Heart right ventricle (tissue), 16 donors: ENCODE measurements around the gene CATSPER3. TPM values are rescaled to one million over a fixed set of nuclear protein-coding genes. Genes with fewer than 3 reads are reported as not detected.

ENCODE experiments used
- ATAC-seq, 8 donors: fragments of 200-7000 bp; cut with Tn5 transposase; one replicate each; pipeline ENCODE4 v1.9.1; 2020; ENCODE audit warnings: mild to moderate bottlenecking in 8 of 8, moderate library complexity in 8 of 8, moderate number of reproducible peaks in 1 of 8
- DNase-seq, 2 donors: peaks; one replicate each; pipeline ENCODE4 v3.0.0-alpha.2; 2020
- H3K27ac ChIP-seq, 10 donors: fragments of 200-600 bp; sonication (generic) in 2 of 10; one replicate each; pipeline versions ENCODE4 v1.5.0 to v1.8.0; 2020 to 2022; ENCODE audit warnings: mild to moderate bottlenecking in 3 of 10
- H3K27me3 ChIP-seq, 7 donors: fragments of 200-600 bp; one replicate each; pipeline ENCODE4 v1.8.0; 2021 to 2022; ENCODE audit warnings: mild to moderate bottlenecking in 2 of 7
- H3K36me3 ChIP-seq, 9 donors: fragments of 200-600 bp; sonication (generic) in 1 of 9; one replicate each; pipeline versions ENCODE4 v1.5.0 to v1.8.0; 2020 to 2022; ENCODE audit warnings: mild to moderate bottlenecking in 2 of 9
- H3K4me1 ChIP-seq, 9 donors: fragments of 200-600 bp; sonication (generic) in 1 of 9; one replicate each; pipeline versions ENCODE4 v1.5.0 to v1.8.0; 2020 to 2022; ENCODE audit warnings: mild to moderate bottlenecking in 4 of 9
- H3K4me3 ChIP-seq, 10 donors: fragments of 200-600 bp; sonication (generic) in 2 of 10; one replicate each; pipeline versions ENCODE4 v1.5.0 to v1.8.0; 2020 to 2022; ENCODE audit warnings: mild to moderate bottlenecking in 7 of 10, moderate library complexity in 2 of 10
- H3K9me3 ChIP-seq, 11 donors: fragments of 200-600 bp in 10 of 11; sonication (generic) in 2 of 11; one replicate each; pipeline versions ENCODE4 v1.5.0 to v1.8.0; 2013 to 2022; ENCODE audit warnings: mild to moderate bottlenecking in 2 of 11, control low read depth in 1 of 11, moderate library complexity in 1 of 11
- CTCF ChIP-seq, 9 donors: fragments of 200-600 bp; sonication (generic) in 2 of 9; IDR thresholded peaks; one replicate each; pipeline versions ENCODE4 v1.5.0 to v1.8.0; 2021 to 2022; ENCODE audit warnings: antibody characterized with exemption in 9 of 9, mild to moderate bottlenecking in 5 of 9, moderate library complexity in 1 of 9
- WGBS, 2 donors: extraction: QIAGEN DNeasy Blood & Tissue Kit; methylation state at CpG; one replicate each; pipeline ENCODE4 v1.1.7; 2013; ENCODE audit warnings: inconsistent platforms in 1 of 2; 5-methylcytosine and 5-hydroxymethylcytosine counted together
- intact Hi-C, 10 donors: fragments of 100-400 bp; cut with DNase I; formaldehyde crosslinking; loops; one replicate each; pipeline versions ENCODE4 v1.11.1 to v1.14.2; 2022
- polyA plus RNA-seq, 2 donors: library from polyadenylated mRNA; stranded (reverse); fragments of 200-250 nt; gene quantifications; one replicate each; pipeline ENCODE4 v1.2.3, GENCODE V29; 2013
- total RNA-seq, 10 donors: library from RNA; stranded (reverse); fragmentation: NEBNext Ultra II Directional in 3 of 10; extraction: Animal tissue kit (Norgen Biotek cat#: 25700) in 3 of 10; gene quantifications; one replicate each; pipeline versions ENCODE4 v1.2.1 to v1.2.4, GENCODE V29; 2021 to 2023
- donor health status: Arrhythmogenic right ventricular cardiomyopathy.
- donor health status: ischemic (EF 13 %, LVEDD 7.1; RV severe dilation, severe dysfunction).
- donor health status: healthy with polysubstance abuse.
- donor health status: DM: no; HTN: yes; CAD: no.
- donor health status: DM: no; HTN: no; CAD: no.
- donor health status: ischemic (EF 25% LVEDD 6.9; RV normal size, moderate dysfunction).
- donor health status: ischemic (EF 25% LVEDD 5.7; RV mildly dilated, moderate dysfunction).
- donor health status: healthy.
- donor health status: DM: yes; HTN: yes; CAD: no.
- donor health status: Ischemic cardiomyopathy.
- donor health status: ischemic (EF 35%, LVEDD 5.7; RV mildly dilated, moderate dysfunction).
- donor health status: nonischemic (EF 11% LVEDD 7.7; RV severe dilation, severe dysfunction).
- donor health status: DM: yes; HTN: yes; CAD: no.
- donor health status: PGD.
- donor health status: ischemic (EF 29% LVEDD 5.4; RV normal size, mild dysfunction).
- donor health status: nonischemic (EF 23%, LVEDD 6.1; RV moderate dilation, normal function).

Gene CATSPER3
- total and polyA plus RNA-seq, 12 donors: 0.37 to 1.1 (median 0.72) TPM

GRCh38 chr5:134969166-134969565 is 1.5 kb downstream of the CATSPER3 start:
- Histone ChIP-seq H3K4me1 (no peaks in the 10 kb centered on the region), H3K36me3 (peaks cover 0 to 23% (median 8%) of the 10 kb centered on the region in 9 donors), H3K4me3 (no peak overlapping the region), H3K27me3 (no peaks in the 10 kb centered on the region), H3K9me3 (no peaks in the 10 kb centered on the region), H3K27ac (no peak overlapping the region)
- TF ChIP-seq CTCF (IDR thresholded peaks at IDR 0.05): no peak
- DNase-seq (no peak), ATAC-seq (no peak)
- intact Hi-C loops: no loop called here

DNA sequence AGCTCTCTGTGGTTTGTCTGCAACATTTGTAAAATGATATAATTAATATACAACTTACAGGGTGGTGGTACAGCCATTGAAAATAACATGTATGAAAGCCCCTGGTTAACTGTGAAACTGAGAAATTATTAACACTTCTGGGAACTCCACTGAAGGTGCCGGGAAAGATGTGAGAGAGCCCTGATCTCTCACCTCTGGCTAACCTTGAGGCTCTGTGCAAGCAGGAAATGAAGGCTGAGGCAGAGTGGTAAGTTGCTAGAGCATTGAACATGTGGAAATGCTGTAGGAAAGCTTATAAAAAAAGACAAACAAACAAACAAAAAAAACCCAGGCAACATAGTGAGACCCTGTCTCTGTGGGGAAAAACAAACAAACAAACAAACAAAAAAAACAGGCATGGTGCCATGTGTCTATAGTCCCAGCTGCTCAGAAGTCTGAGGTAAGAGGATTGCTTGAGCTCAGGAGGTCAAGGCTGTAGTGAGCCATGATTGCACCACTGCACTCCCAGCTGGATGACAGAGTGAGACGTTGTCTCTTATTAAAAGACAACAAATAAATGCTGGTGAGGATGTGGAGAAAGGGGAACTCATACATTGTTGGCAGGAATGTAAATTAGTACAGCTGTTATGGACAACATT is 7.5 kb downstream of the CATSPER3 start:
- ATAC-seq (no peak), DNase-seq (no peak)
- no peak for TF ChIP-seq CTCF (IDR thresholded peaks at IDR 0.05)
- Histone ChIP-seq H3K36me3 (peaks cover 0 to 9% (median 0%) of the 10 kb centered on the region in 9 donors), H3K27me3 (no peaks in the 10 kb centered on the region), H3K9me3 (peaks cover 0 to 38% (median 10%) of the 10 kb centered on the region in 11 donors), H3K27ac (no peak overlapping the region), H3K4me3 (no peak overlapping the region), H3K4me1 (no peaks in the 10 kb centered on the region)
- WGBS, 2 donors: 58 to 67% methylated on average over 2 of the region's 2 CpGs
- intact Hi-C loops: no loop called here

DNA sequence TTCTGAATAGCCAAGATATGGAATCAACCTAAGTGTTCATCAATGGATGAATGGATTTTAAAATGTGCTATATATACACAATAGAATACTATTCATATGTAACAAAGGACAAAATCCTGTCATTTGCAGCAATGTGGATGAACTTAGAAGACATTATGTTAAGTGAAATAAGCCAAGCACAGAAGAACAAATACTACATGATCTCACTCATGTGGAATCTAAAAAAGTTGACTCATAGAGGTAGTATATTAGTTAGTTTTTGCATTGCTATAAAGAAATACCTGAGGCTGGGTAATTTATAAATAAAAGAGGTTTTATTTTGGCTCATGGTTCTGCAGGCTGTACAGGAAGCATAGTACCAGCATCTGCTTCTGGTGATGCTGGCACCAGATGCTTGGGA is 8.1 kb downstream of the CATSPER3 start:
- Histone ChIP-seq H3K4me3 (no peak overlapping the region), H3K9me3 (peaks cover 0 to 39% (median 10%) of the 10 kb centered on the region in 11 donors), H3K27ac (no peak overlapping the region), H3K4me1 (no peaks in the 10 kb centered on the region), H3K36me3 (peaks cover 0 to 9% (median 0%) of the 10 kb centered on the region in 9 donors), H3K27me3 (no peaks in the 10 kb centered on the region)
- DNase-seq (no peak), ATAC-seq (no peak)
- intact Hi-C loops: no loop called here
- TF ChIP-seq CTCF (IDR thresholded peaks at IDR 0.05): no peak

DNA sequence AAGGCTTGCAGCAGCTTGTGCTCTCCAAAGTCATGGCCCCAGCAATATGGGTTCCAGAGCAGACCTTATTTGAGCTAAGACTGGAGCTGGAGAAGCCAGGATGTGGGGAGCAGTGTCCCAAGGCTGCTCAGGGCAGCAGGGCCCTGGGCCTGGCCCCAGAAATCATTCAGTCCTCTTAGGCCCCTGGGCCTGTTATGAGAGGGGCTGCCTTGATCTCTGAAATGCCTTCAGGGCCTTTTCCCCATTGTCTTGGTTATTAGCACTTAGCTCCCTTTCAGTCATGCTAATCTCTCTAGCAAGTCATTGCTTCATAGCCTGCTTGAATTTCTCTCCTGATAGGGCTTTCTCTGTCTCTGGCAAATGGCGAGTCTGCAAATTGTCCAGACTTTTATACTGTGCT is 9.1 kb downstream of the CATSPER3 start:
- TF ChIP-seq CTCF (IDR thresholded peaks at IDR 0.05): no peak
- no peak for ATAC-seq
- Histone ChIP-seq H3K9me3 (peaks cover 0 to 49% (median 13%) of the 10 kb centered on the region in 11 donors), H3K36me3 (peaks cover 0 to 9% (median 0%) of the 10 kb centered on the region in 9 donors), H3K27ac (no peak overlapping the region), H3K27me3 (no peaks in the 10 kb centered on the region), H3K4me1 (no peaks in the 10 kb centered on the region), H3K4me3 (no peak overlapping the region)
- DNase-seq: no peak
- intact Hi-C loops: no loop called here
- WGBS, 2 donors: 91 to 96% methylated on average over 1 of the region's 1 CpG
